NCI-H2107 (cell line): ENCODE data around the gene EPB41L4B.
"Not testable (repeated sequence)": the region's sequence is repeated elsewhere in the genome, so short reads cannot be mapped to it uniquely, and the experiment has no call there.

Experiments used
- DNase-seq: peaks from one replicate; lab custom pipeline; 2025; lab: John Stamatoyannopoulos, UW

EPB41L4B gene

DNA sequence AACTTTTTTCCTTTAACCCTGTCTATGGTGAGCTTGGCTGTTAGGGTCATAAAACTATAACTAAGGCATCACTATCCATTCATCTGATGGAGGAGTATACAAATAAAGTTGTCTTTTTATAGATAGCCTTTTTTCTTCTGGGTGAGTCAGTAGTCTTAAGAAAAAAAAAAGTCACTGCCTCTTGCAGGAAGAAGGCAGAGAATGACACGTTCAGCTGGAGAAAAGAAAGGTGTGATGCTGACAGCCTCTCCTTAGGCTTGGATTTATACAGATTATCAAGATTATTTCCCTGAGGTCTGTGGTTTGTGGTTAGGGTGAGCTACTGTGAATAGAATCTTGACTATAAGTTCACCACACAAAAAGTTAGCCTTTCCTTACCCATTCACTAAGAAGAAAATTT, 23.0 kb downstream of the EPB41L4B start:
- DNase-seq: no peak

DNA sequence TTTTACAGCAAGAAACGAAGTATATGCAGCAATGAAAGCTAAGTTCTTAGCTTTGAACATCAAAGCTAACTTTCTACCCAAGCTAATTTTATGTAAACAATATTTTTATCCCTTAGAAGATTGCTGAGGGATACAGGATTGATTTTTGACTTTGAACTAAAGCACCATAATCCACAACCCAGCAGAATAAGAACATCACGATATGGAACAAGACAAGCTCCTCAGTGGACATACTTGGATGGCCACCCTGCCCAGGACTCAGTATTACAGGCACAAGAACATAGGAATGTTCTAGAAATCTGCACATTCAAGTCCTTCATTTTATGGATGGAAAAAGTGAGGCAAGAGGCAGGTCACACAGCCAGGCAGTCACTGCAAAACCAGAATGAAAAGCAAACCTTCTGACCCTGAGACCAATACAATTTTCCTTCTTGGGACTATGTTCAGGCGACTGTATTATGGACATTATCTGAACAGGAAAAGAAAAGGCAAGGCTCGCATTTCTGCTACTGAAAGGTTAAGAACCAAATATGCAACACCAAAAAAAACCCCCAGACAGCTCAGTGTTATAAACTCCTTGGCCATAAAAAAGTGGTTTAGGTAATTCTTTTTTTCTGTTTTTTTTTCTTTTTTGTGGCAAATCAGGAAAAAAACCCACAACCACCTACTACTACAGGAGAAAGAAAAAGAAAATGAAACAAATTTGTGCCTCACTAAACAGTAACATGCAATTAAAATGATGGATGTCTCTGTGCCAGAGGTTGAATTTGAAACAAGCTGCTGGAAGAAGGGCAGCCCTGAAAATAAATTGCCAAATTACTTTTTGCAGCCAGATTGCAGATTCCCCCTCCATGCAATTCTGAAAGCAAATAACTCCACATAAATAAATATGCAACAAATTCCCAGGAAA, 25.4 kb downstream of the EPB41L4B start:
- DNase-seq: no peak

DNA sequence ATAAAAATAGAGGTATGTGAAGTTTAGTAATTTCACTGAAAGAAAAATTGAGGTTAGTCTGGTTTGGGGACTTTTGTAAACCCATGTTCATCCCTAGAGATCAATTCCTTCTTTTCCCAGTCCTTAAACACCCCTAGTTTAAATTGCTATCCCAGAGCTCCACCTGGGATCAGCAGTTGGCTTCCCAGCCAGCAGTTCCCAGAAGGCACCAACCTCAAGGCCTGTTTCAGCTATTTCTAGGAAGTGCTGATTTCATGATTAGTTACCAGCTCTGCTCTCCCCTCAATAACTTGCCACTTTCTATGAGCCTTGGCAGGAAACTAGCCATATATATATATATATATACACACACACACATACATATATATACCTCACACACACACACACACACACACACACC, 30.5 kb downstream of the EPB41L4B start:
- DNase-seq: no peak

DNA sequence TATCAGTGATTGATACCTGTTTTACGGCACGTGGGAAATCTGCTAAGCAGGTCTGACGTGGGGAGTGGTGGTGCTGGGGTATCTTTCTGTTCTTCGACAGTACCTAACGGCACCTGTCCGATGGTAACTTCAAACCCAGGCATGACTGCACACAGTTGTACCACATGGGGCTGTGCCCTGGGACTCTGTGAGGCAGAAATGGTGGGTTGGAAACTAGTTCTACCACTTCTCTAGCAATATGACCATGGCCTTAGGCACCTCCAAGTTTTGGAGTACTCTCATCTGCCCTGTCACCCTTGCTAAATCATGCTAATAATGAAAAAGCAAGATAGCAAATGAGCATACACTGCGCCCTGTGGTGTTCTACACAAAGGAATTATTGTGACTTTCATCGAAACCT, 30.9 kb downstream of the EPB41L4B start:
- no peak for DNase-seq

DNA sequence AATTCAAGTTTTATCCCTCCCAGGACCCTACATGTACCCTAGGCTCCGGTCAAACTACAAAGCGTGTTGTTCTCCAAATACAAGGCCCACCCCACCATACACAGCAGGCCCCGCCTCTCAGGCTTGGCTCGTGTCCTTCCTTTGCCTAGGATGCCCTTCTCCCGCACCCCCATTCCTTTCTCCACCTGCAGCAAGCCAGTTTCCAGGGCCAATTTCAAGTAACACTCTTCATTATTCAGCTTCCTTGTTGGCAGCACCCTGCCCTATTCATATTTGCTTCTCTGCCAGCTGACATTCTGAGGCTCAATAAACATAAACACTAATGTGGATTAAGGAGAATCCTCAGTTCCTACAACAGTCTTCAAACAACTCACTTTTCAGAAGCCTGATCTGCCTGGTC, 31.7 kb downstream of the EPB41L4B start:
- DNase-seq: no peak

DNA sequence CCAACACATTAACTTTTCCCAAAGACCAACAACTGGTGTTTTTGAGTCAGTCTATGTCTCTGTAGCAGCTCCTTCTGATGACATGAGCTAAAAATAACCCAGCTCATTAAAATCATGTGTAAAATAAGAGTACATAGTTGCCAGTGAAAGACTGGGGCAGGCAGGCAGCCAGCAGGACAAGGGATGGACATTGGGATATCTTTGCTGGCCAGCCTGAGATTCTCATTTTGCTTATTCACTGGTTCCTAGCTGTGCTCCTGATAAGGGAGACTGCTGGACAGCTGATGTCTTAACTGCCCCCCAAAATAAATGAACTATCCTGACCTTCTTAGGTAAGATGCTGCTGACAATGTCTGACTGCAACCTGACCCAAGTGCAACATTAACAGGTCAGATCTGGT, 33.9 kb downstream of the EPB41L4B start:
- no peak for DNase-seq

DNA sequence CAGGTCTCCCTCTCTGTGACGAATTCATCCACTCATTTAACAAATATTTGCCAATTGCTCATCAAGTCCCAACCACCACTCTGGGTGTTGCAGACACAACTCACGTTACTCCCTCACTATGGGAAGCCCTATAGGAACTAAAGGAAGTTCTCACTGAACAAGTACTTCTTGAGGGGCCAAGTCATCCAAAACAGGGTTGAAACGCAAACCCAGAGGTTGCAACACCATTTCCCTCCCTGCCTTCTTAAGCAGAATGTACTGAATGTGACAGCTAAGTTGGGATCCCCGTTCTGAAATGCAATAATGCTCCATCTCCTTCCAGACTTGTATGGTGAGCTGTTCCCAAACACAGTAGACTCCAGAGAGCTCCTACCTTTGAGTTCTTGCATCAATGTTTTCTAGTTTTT, 34.3 kb downstream of the EPB41L4B start:
- no peak for DNase-seq

DNA sequence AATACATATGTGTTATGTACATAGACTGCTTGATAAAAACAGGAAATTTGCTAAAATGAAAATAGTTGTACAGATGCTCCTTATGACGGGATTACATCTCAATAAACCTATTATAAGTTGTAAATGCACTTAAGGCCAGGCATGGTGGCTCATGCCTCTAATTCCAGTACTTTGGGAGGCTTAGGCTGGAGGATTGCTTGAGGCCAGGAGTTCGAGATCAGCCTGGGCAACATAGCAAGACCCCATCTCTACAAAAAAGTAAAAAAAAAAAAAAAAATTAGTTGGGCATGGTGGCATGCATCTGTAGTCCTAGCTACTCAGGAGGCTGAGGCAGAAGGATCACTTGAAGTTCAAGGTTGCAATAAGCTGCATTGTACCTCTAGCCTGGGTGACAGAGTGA, 37.2 kb downstream of the EPB41L4B start:
- not testable (repeated sequence) for DNase-seq

DNA sequence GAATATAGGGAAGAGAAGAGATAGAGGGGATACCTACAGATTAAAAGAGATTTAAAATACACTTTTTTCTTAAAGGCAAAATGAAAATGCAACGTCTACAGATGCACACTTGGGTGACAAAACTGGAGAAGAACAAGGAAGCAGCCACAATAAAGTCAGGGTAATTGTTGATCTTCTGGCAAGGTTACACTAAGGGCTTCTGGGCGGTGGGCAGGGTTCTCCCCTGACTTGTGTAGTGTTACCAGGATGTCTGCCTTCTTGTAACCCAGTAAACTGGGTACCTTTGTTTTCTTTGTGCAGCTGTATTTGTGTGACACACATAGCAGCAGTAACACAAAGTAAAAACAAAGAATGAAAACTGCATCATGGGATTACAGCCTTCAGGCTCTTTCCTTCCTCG, 37.8 kb downstream of the EPB41L4B start:
- no peak for DNase-seq

DNA sequence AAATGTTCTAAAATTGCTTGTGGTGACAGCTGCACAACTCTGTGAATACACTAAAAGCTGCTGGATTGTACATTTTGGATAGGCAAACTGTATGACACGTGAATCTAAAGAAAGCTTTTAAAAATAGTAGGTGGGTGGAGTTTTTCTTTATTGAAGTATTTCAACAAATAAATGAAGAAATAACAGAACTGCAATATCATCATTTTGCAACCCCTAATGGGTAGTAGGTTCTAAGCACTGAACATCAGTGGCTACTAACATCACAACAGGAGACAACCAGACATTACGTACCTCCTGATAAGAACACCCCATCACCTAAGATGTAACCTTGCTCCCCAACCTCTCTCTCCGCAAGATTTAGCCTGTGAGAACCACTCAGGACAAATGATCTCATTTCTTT, 38.6 kb downstream of the EPB41L4B start:
- no peak for DNase-seq

DNA sequence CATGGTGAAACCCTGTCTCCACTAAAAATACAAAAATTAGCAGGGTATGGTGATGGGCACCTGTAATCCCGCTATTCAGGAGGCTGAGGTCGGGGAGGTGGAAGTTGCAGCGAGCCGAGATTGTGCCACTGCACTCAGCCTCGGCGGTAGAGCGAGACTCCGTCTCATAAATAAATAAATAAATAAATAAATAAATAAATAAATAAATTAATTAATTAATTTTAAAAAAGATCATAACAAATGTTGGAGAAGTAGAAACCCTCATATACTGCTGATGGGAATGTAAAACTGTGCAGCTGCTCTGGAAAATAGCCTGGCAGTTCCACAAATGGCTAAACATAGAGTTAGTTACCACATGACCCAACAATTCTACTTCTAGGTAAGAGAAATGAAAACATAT, 39.3 kb downstream of the EPB41L4B start:
- DNase-seq: no peak

DNA sequence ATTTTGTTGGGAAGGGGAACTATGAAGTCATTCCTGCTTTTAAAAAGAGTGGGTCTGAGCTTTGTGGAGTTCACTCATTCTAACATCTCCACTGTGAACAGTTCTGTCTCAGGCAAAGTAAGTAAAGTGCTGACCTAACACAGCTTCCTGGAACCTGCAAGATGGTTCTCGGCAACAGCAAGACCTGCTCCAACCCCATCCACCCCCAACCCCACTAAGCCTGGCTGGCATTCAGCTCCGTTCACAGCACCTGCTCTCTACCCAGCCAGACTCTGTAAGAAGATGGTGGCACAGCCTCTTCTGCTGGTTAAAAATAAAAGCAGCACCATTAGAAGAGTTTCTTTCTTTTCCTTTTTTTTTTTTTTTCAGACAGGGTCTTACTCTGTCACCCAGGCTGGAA, 42.0 kb downstream of the EPB41L4B start:
- no peak for DNase-seq

DNA sequence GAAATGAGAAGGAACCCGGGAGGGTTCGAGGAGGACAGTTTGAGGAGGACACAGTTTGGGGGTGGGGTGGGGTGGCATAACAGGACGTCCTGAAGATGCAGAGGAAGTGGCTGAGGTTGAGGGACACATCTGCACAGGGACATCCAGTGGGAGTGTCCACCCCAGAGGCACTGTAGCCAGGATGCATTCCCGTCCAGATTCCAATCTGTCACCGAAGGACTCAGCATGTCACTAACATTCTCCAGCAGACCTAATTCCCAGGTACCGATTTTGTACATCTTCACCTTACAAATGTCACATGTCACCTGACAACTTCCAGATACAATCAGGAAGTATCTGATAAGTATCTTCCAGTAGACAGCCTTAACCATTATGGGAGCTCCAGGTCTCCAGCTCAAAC, 42.6 kb downstream of the EPB41L4B start:
- no peak for DNase-seq

DNA sequence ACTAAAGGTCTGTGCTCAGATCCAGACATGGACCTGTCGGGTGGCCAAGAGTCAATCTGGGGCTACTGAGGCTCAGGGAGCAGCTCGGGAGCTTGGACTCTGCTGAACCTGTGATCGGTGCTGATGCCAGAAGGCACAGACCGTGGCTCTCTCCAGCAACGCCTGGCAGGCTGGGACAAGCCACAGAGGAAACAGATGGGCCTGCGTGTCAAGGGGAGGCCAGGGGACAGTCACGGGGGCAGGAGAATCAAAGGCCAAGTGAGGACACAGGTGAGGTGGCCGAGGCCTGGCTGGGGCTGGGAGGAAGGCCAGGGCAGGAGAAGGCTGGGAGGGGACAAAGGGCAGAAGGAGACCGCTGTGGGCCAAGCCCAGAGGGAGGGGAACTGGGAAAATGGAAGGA, 43.4 kb downstream of the EPB41L4B start:
- no peak for DNase-seq

DNA sequence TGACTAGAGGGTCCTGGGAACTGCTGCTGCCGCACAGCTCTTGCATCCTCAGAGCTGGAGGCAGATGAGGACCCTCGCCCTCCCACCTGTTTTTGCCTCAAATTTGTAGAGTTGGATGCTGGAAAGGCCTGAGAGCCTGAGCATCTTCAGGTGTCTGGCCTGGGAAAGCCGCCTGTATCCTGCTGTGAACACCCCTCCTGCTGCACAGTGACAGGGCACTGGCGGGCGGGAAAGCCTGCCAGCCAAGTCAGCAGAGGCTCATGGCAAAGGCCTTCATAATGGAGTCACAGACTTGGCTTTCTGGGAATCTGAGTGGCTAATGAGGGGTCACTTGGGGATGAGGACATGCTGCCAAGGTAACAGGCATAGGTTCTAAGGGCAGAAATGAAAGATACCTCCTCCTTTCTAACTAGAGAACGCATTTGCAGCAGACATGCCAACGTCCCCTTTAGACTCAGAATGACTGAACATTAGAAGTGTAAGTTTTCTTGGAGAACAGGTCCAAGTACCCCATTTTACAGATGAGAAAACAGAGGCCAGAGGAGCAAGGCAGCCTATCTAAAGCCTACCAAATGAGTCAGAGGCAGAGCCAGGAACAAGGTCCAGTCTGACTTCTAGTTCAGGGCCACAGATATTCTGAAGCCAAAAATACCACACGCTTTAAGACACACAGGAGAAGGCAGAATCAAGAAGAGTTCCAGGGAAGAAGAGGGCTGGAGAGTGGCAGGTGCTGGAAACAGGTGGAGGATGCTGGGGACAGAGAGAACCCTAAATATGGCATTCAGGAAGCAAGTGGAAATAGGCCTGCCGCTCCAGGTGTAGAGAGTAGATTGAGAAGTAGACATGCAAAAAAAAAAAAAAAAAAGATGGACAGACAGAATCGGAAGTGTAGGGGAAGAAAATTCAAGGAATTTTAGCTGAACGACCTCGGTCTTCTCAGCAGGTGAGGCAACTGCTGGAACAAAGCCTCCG, 44.1 kb downstream of the EPB41L4B start:
- no peak for DNase-seq

DNA sequence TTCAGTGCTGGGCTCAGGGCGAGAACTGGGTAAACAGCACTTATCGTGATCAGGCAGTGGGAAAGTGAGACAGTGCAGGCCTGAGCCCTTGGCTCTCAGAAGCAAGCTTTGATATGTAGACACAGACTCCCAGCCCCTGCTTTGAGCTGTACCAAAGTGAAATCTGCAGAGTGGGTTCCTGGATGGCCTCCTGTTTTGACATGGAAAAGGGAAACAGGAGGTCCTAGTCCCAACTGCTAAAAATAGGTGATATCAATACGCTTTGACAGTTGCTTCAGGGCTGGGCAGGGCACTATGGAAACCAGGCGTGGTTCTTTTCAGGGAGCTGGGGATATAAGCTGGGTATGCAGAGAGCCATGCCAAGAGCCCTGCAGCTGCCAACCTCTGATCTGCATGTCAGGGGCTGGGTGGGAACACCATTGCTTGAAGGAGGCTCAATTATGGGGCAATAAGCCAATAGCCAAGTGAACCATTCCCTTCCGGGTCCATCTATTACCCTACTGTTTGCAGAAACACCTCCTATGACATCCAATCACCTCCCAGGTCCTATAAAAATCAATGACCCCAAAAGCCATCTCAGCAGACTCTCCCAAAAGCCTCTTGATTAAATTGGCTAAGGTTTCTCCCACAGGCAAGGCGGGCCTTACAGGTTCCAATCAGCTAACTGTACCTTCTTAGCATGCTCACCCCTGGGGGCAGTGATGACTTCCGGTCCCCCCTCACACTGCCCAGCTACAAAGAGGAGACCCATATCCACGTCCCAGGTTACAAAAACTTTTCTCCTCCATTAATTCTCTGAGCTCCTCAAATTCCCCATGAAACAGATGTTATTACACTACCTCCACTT, 45.8 kb downstream of the EPB41L4B start:
- no peak for DNase-seq

DNA sequence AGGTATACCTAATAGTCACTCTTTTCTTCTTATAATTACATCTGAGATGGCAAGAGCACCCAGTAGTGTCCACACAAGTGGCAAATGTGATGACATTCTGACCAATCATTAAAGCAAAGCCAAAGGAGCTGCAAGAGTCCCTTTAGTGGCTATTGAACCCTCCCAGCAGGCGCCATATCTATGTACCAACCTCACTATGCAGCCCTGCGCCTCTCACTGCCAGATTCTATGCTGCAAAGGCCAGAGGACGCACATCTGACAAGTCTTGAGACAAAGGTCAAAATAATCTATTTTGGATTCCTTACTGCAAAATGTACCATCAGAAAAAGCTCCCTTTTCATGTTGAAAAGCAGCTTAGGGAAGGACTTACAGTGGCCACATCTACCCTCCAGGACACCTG, 47.0 kb downstream of the EPB41L4B start:
- no peak for DNase-seq

DNA sequence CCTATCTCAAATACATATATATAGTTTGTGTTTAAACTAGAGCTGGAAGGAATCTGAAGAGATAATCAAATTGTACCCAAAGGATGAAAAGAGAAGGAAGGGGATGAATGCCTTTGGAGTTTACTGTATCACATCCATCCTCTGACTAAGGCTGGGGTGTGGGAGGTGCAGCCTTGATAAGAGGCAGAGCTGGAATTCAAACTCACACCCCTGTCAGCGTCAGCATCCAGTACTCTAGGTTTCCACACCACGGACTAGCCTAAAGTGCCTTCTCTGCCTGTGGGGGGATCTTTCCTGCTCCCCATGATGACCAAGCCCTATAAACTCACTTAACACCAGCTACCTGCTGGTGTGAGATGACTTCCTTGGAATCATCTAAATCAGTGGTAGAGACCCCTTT, 48.1 kb downstream of the EPB41L4B start:
- no peak for DNase-seq

DNA sequence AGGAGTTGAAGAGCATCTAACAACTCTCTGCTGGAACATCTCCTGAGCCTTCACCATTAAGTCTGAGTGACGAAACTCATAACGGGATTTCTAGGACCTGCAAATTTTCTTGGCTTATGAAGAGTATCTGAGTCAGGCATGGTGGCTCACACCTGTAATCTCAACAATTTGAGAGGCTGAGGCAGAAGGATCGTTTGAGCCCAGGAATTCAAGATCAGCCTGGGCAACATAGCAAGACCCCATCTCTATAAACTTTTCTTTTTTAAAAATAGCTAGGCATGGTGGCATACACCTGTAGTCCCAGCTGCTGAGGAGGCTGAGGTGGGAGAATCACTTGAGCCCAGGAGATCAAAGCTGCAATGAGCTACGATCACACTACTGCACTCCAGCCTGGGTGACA, 48.8 kb downstream of the EPB41L4B start:
- DNase-seq: no peak

DNA sequence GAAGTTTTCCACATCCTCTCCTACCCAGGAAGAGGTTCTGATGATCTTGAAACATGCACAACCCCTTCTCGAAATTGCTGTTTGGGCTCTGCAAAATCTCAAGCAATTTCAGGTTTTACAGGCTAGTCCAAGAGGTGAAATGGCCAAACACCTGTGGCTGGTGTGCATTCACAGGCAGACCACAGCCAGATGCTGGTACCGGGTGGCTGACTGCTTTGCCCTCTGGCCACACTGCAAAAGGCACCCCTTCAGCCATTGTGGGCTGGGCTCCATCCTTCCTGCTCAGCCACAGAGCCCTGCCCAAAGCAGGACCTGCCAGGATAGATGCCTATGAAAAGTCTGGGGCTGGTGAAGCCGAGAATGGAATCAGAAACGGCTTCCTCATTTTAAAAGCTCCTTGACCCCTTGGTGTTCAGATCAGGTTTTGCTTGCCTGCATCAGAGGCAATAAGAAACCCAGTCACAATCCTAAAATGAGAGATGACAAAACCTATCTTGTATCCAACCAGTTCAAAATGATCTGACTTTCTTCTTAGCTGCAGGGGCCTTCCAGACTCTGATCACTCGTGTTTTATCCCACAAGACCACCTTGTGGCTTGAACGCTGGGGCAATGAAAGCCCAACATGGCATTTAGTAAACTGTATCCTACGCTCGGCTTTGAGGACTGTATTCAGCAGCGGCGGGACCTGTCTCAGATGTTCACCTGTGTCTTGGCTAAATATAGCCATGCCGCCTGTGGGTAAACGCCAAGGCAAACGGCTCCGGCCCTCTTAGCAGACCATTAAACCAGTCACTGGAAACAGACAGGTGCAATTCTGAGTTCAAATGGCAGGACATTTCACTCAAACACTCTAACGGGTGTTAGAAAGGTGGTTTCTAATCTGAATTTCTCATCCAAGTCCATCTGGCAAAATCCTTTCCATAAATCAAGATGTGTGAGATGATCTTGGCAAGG, 49.6 kb downstream of the EPB41L4B start:
- no peak for DNase-seq

DNA sequence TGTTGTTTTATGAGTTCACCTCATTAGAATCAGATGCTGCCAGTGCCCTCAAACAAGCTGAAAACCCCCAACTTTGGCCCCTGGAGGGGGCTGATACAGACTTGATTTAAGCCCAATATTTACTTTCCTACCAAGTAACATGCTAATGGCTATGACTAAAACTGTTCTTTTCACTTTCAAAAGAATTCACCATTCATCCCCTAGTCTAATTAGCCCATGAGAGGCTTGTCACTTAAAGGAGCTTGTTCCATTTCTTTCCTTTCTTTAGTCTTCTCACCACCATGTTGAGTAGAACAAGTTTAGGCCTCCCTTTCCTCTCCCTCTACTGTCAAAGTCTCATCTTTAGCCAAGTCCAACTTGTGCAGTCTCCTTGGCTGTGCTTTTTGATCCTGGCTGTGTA, 50.4 kb downstream of the EPB41L4B start:
- DNase-seq: no peak
